Measurements from ENCODE around the gene TMEM91.

- TF ChIP-seq CTCF (IDR thresholded peaks at IDR 0.05; ENCODE audit: insufficient read depth, low read depth, low read length) = no peak
- no peak for TF ChIP-seq EZH2 (IDR thresholded peaks at IDR 0.05; ENCODE audit: insufficient read depth, low read length)
Measured at GRCh38 chr19:41409288-41409687, 33.0 kb downstream of the TMEM91 start.
